Immature natural killer cell (primary cell): ENCODE data around the gene VWC2L. TPM values are rescaled to one million over a fixed set of nuclear protein-coding genes. Genes with fewer than 3 reads are reported as not detected.

Experiments
- DNase-seq, 3 donors: peaks; one replicate each; pipeline ENCODE4 v3.0.0; 2022; ENCODE audit warnings: mixed read lengths in 1 of 3
- H3K27ac Mint-ChIP-seq, 6 donors: one replicate each; pipeline ENCODE4 v1.8.0; 2020; ENCODE audit warnings: mixed read lengths in 6 of 6, mild to moderate bottlenecking in 5 of 6, inconsistent platforms in 4 of 6, moderate library complexity in 3 of 6
- H3K27me3 Mint-ChIP-seq, 3 donors: one replicate each; pipeline ENCODE4 v1.8.0; 2020 to 2021; ENCODE audit warnings: low read depth in 3 of 3, mild to moderate bottlenecking in 3 of 3, mixed read lengths in 3 of 3, moderate library complexity in 3 of 3, inconsistent platforms in 1 of 3
- H3K36me3 Mint-ChIP-seq, 3 donors: one replicate each; pipeline ENCODE4 v1.8.0; 2020; ENCODE audit warnings: mixed read lengths in 3 of 3, inconsistent platforms in 2 of 3, mild to moderate bottlenecking in 2 of 3
- H3K4me1 Mint-ChIP-seq, 2 donors: one replicate each; pipeline ENCODE4 v1.8.0; 2020; ENCODE audit warnings: inconsistent platforms in 2 of 2, mild to moderate bottlenecking in 2 of 2, mixed read lengths in 2 of 2, moderate library complexity in 1 of 2
- H3K4me3 Mint-ChIP-seq, 5 donors: one replicate each; pipeline ENCODE4 v1.8.0; 2020; ENCODE audit warnings: mild to moderate bottlenecking in 5 of 5, mixed read lengths in 5 of 5, inconsistent platforms in 3 of 5, moderate library complexity in 3 of 5
- H3K9me3 Mint-ChIP-seq, 6 donors: one replicate each; pipeline ENCODE4 v1.8.0; 2020; ENCODE audit warnings: mild to moderate bottlenecking in 6 of 6, mixed read lengths in 6 of 6, inconsistent platforms in 4 of 6, moderate library complexity in 3 of 6
- polyA plus RNA-seq, 3 donors: library from polyadenylated mRNA; unstranded; fragments of 300-500 nt; fragmentation: Illumina TruSeq; gene quantifications; one replicate each; pipeline ENCODE4 v1.2.3, GENCODE V29; 2021

VWC2L gene
- polyA plus RNA-seq, 3 donors from 2014 or later: not detected

- Mint-ChIP-seq H3K27ac (no peak overlapping the region), H3K36me3 (no peaks in the 10 kb centered on the region), H3K27me3 (peaks cover 0 to 4% (median 0%) of the 10 kb centered on the region in 3 donors), H3K9me3 (peaks cover 0 to 13% (median 2%) of the 10 kb centered on the region in 6 donors), H3K4me1 (no peaks in the 10 kb centered on the region), H3K4me3 (no peak overlapping the region)
- no peak for DNase-seq
Measured at GRCh38 chr2:214560618-214561190, 149.8 kb downstream of the VWC2L start.

- Mint-ChIP-seq H3K36me3 (no peaks in the 10 kb centered on the region), H3K27me3 (peaks cover 1 to 2% (median 2%) of the 10 kb centered on the region in 3 donors), H3K27ac (no peak overlapping the region), H3K4me3 (no peak overlapping the region), H3K4me1 (no peaks in the 10 kb centered on the region), H3K9me3 (peaks cover 0 to 4% (median under 1%) of the 10 kb centered on the region in 6 donors)
- DNase-seq: no peak
Measured at GRCh38 chr2:214565246-214565645, 154.4 kb downstream of the VWC2L start.

- peaks cover 1 to 2% (median 2%) of the 10 kb centered on the region in 3 donors for H3K27me3 Mint-ChIP-seq
- no peaks in the 10 kb centered on the region for H3K4me1 Mint-ChIP-seq
- H3K27ac Mint-ChIP-seq: no peak overlapping the region
- H3K4me3 Mint-ChIP-seq: no peak overlapping the region
- peaks cover 0 to 4% (median under 1%) of the 10 kb centered on the region in 6 donors for H3K9me3 Mint-ChIP-seq
- no peak for DNase-seq
- H3K36me3 Mint-ChIP-seq: no peaks in the 10 kb centered on the region
Measured at GRCh38 chr2:214566457-214566856, 155.6 kb downstream of the VWC2L start.

GRCh38 chr2:214569419-214570035 lies 158.7 kb downstream of the VWC2L start:
- no peak overlapping the region for H3K27ac Mint-ChIP-seq
- H3K4me1 Mint-ChIP-seq: peaks cover 0 to 2% of the 10 kb centered on the region in 2 donors
- H3K27me3 Mint-ChIP-seq: peaks cover 0 to 2% (median 1%) of the 10 kb centered on the region in 3 donors
- no peaks in the 10 kb centered on the region for H3K36me3 Mint-ChIP-seq
- H3K4me3 Mint-ChIP-seq: no peak overlapping the region
- DNase-seq: no peak
- peaks cover 0 to 2% (median 0%) of the 10 kb centered on the region in 6 donors for H3K9me3 Mint-ChIP-seq

GRCh38 chr2:214574084-214574781 lies 163.4 kb downstream of the VWC2L start:
- peaks cover 0 to 4% (median 0%) of the 10 kb centered on the region in 6 donors for H3K9me3 Mint-ChIP-seq
- no peak overlapping the region for H3K27ac Mint-ChIP-seq
- H3K27me3 Mint-ChIP-seq: peaks cover 0 to 3% (median 1%) of the 10 kb centered on the region in 3 donors
- no peak for DNase-seq
- H3K4me3 Mint-ChIP-seq: peak overlapping the region in 1 of 5 donors; percentile 50
- no peaks in the 10 kb centered on the region for H3K36me3 Mint-ChIP-seq
- H3K4me1 Mint-ChIP-seq: peaks cover 6 to 14% of the 10 kb centered on the region in 2 donors

GRCh38 chr2:214575030-214575429 lies 164.2 kb downstream of the VWC2L start:
- no peak for DNase-seq
- H3K27me3 Mint-ChIP-seq: peaks cover 0 to 3% (median 1%) of the 10 kb centered on the region in 3 donors
- peaks cover 6 to 14% of the 10 kb centered on the region in 2 donors for H3K4me1 Mint-ChIP-seq
- H3K9me3 Mint-ChIP-seq: peaks cover 0 to 4% (median 0%) of the 10 kb centered on the region in 6 donors
- no peak overlapping the region for H3K27ac Mint-ChIP-seq
- peak overlapping the region in 2 of 5 donors; percentile 1 to 59 for H3K4me3 Mint-ChIP-seq
- H3K36me3 Mint-ChIP-seq: no peaks in the 10 kb centered on the region

- peak overlapping the region in 2 of 5 donors; percentile 1 to 59 for H3K4me3 Mint-ChIP-seq
- H3K27me3 Mint-ChIP-seq: peaks cover 0 to 3% (median 1%) of the 10 kb centered on the region in 3 donors
- H3K36me3 Mint-ChIP-seq: no peaks in the 10 kb centered on the region
- no peak for DNase-seq
- no peak overlapping the region for H3K27ac Mint-ChIP-seq
- peaks cover 0 to 4% (median 0%) of the 10 kb centered on the region in 6 donors for H3K9me3 Mint-ChIP-seq
- peaks cover 6 to 14% of the 10 kb centered on the region in 2 donors for H3K4me1 Mint-ChIP-seq
Measured at GRCh38 chr2:214575465-214575864, 164.6 kb downstream of the VWC2L start.

GRCh38 chr2:214577769-214578168 lies 166.9 kb downstream of the VWC2L start:
- DNase-seq: no peak
- Mint-ChIP-seq H3K4me3 (no peak overlapping the region), H3K9me3 (peaks cover 0 to 2% (median 0%) of the 10 kb centered on the region in 6 donors), H3K36me3 (no peaks in the 10 kb centered on the region), H3K27ac (no peak overlapping the region), H3K27me3 (peaks cover 0 to 3% (median 1%) of the 10 kb centered on the region in 3 donors), H3K4me1 (peaks cover 6 to 14% of the 10 kb centered on the region in 2 donors)

- DNase-seq: no peak
- no peak overlapping the region for H3K27ac Mint-ChIP-seq
- H3K9me3 Mint-ChIP-seq: peaks cover 0 to 2% (median 0%) of the 10 kb centered on the region in 6 donors
- H3K4me1 Mint-ChIP-seq: peaks cover 6 to 14% of the 10 kb centered on the region in 2 donors
- no peak overlapping the region for H3K4me3 Mint-ChIP-seq
- no peaks in the 10 kb centered on the region for H3K36me3 Mint-ChIP-seq
- H3K27me3 Mint-ChIP-seq: peaks cover 0 to 3% (median 1%) of the 10 kb centered on the region in 3 donors
Measured at GRCh38 chr2:214578442-214578841, 167.6 kb downstream of the VWC2L start.

GRCh38 chr2:214579035-214579434 lies 168.2 kb downstream of the VWC2L start:
- Mint-ChIP-seq H3K4me1 (peaks cover 6 to 14% of the 10 kb centered on the region in 2 donors), H3K9me3 (peaks cover 0 to 2% (median 0%) of the 10 kb centered on the region in 6 donors), H3K27me3 (peaks cover 0 to 3% (median 1%) of the 10 kb centered on the region in 3 donors), H3K4me3 (no peak overlapping the region), H3K36me3 (no peaks in the 10 kb centered on the region), H3K27ac (no peak overlapping the region)
- DNase-seq: no peak

GRCh38 chr2:214587442-214587841 lies 176.6 kb downstream of the VWC2L start:
- no peak overlapping the region for H3K27ac Mint-ChIP-seq
- no peak for DNase-seq
- H3K4me1 Mint-ChIP-seq: no peaks in the 10 kb centered on the region
- peaks cover 0 to 7% (median 0%) of the 10 kb centered on the region in 6 donors for H3K9me3 Mint-ChIP-seq
- no peak overlapping the region for H3K4me3 Mint-ChIP-seq
- no peaks in the 10 kb centered on the region for H3K36me3 Mint-ChIP-seq
- H3K27me3 Mint-ChIP-seq: peaks cover 0 to 3% (median 0%) of the 10 kb centered on the region in 3 donors

GRCh38 chr2:214591366-214591765 lies 180.5 kb downstream of the VWC2L start:
- H3K27ac Mint-ChIP-seq: no peak overlapping the region
- H3K9me3 Mint-ChIP-seq: peaks cover 0 to 7% (median 0%) of the 10 kb centered on the region in 6 donors
- DNase-seq: no peak
- H3K36me3 Mint-ChIP-seq: no peaks in the 10 kb centered on the region
- H3K27me3 Mint-ChIP-seq: peaks cover 0 to 3% (median 0%) of the 10 kb centered on the region in 3 donors
- H3K4me3 Mint-ChIP-seq: no peak overlapping the region
- H3K4me1 Mint-ChIP-seq: no peaks in the 10 kb centered on the region

GRCh38 chr2:214592011-214592410 lies 181.2 kb downstream of the VWC2L start:
- H3K27ac Mint-ChIP-seq: no peak overlapping the region
- H3K4me1 Mint-ChIP-seq: no peaks in the 10 kb centered on the region
- no peak overlapping the region for H3K4me3 Mint-ChIP-seq
- H3K27me3 Mint-ChIP-seq: peaks cover 0 to 3% (median 0%) of the 10 kb centered on the region in 3 donors
- H3K36me3 Mint-ChIP-seq: no peaks in the 10 kb centered on the region
- DNase-seq: no peak
- peaks cover 0 to 7% (median 0%) of the 10 kb centered on the region in 6 donors for H3K9me3 Mint-ChIP-seq

- H3K4me1 Mint-ChIP-seq: no peaks in the 10 kb centered on the region
- no peaks in the 10 kb centered on the region for H3K36me3 Mint-ChIP-seq
- H3K27ac Mint-ChIP-seq: no peak overlapping the region
- DNase-seq: no peak
- H3K27me3 Mint-ChIP-seq: peaks cover 0 to 3% (median 0%) of the 10 kb centered on the region in 3 donors
- H3K9me3 Mint-ChIP-seq: peaks cover 0 to 7% (median 0%) of the 10 kb centered on the region in 6 donors
- H3K4me3 Mint-ChIP-seq: no peak overlapping the region
Measured at GRCh38 chr2:214593727-214594126, 182.9 kb downstream of the VWC2L start.
